Mesendoderm (in vitro differentiated cells): ENCODE measurements around the gene C10orf120.

Experiments
- DNase-seq: peaks from one replicate; pipeline ENCODE4 v3.0.0; 2013
- H2AK5ac ChIP-seq: 2 replicates; pipeline ENCODE4 v1.6.1; 2013; ENCODE audit warnings: low read length, inconsistent platforms
- H2BK120ac ChIP-seq: 2 replicates; pipeline ENCODE4 v1.6.1; 2013; ENCODE audit warnings: low read depth, mild to moderate bottlenecking, low read length, moderate library complexity, mixed read lengths
- H2BK15ac ChIP-seq: replicated peaks from 2 replicates; pipeline ENCODE4 v1.6.1; 2013; ENCODE audit warnings: low read depth, mild to moderate bottlenecking, moderate library complexity
- H2BK5ac ChIP-seq: 2 replicates; pipeline ENCODE4 v1.6.1; 2013; ENCODE audit warnings: low read length, inconsistent platforms
- H3K18ac ChIP-seq: 2 replicates; pipeline ENCODE4 v1.6.1; 2013; ENCODE audit warnings: mild to moderate bottlenecking, low read length, mixed read lengths
- H3K23ac ChIP-seq: one replicate; pipeline ENCODE4 v1.6.1; 2013; ENCODE audit warnings: low read length
- H3K27ac ChIP-seq: 2 replicates; pipeline ENCODE4 v1.5.1; 2013; ENCODE audit warnings: low read depth, mild to moderate bottlenecking, inconsistent platforms, low read length, moderate library complexity
- H3K27me3 ChIP-seq: 2 replicates; pipeline ENCODE4 v1.6.1; 2013; ENCODE audit warnings: low read length, control low read depth, mild to moderate bottlenecking, inconsistent platforms; ENCODE audit not compliant: insufficient read depth, poor library complexity
- H3K36me3 ChIP-seq: 2 replicates; pipeline ENCODE4 v1.6.1; 2013; ENCODE audit warnings: low read length, inconsistent platforms; ENCODE audit not compliant: control insufficient read depth, insufficient read depth
- H3K4ac ChIP-seq: one replicate; pipeline ENCODE4 v1.6.1; 2013; ENCODE audit warnings: low read depth, mild to moderate bottlenecking, low read length, moderate library complexity
- H3K4me1 ChIP-seq: 2 replicates; pipeline ENCODE4 v1.6.1; 2013; ENCODE audit warnings: low read depth, low read length, inconsistent platforms; ENCODE audit not compliant: control insufficient read depth
- H3K4me2 ChIP-seq: 2 replicates; pipeline ENCODE4 v1.6.1; 2013; ENCODE audit warnings: low read length
- H3K4me3 ChIP-seq: 2 replicates; pipeline ENCODE4 v1.5.1; 2013; ENCODE audit warnings: mild to moderate bottlenecking, low read length
- H3K56ac ChIP-seq: one replicate; pipeline ENCODE4 v1.6.1; 2013; ENCODE audit warnings: low read length
- H3K79me1 ChIP-seq: 2 replicates; pipeline ENCODE4 v1.6.1; 2013; ENCODE audit warnings: low read length, inconsistent platforms
- H3K79me2 ChIP-seq: 2 replicates; pipeline ENCODE4 v1.6.1; 2013; ENCODE audit warnings: mild to moderate bottlenecking, low read length; ENCODE audit not compliant: control insufficient read depth, insufficient read depth
- H3K9ac ChIP-seq: 2 replicates; pipeline ENCODE4 v1.6.1; 2013; ENCODE audit warnings: low read length, inconsistent platforms
- H4K5ac ChIP-seq: one replicate; pipeline ENCODE4 v1.6.1; 2013; ENCODE audit warnings: low read length
- H4K8ac ChIP-seq: one replicate; pipeline ENCODE4 v1.6.1; 2013; ENCODE audit warnings: low read depth, mild to moderate bottlenecking, control low read depth, low read length, moderate library complexity
- WGBS: extraction: QIAGEN DNeasy Blood & Tissue Kit; methylation state at CpG from one replicate; pipeline ENCODE4 v1.1.7; 2013; ENCODE audit warnings: low lambda C conversion rate, missing lambda C conversion rate; ENCODE audit not compliant: insufficient coverage; ENCODE audit errors: extremely low coverage; 5-methylcytosine and 5-hydroxymethylcytosine counted together

C10orf120 gene

GRCh38 chr10:122702275-122702674 is 2.6 kb upstream of the C10orf120 start:
- H4K5ac ChIP-seq: no peak overlapping the region
- no peak for DNase-seq
- no peak overlapping the region for H2BK120ac ChIP-seq
- no peaks in the 10 kb centered on the region for H3K36me3 ChIP-seq
- no peak overlapping the region for H4K8ac ChIP-seq
- no CpG with 5 or more reads among the region's 2 CpGs for WGBS
- H3K9ac ChIP-seq: no peak overlapping the region
- no peak overlapping the region for H3K4me3 ChIP-seq
- H2BK15ac ChIP-seq: no peak overlapping the region
- no peaks in the 10 kb centered on the region for H3K79me2 ChIP-seq
- H3K4me1 ChIP-seq: no peaks in the 10 kb centered on the region
- H3K23ac ChIP-seq: no peak overlapping the region
- no peak overlapping the region for H3K27ac ChIP-seq
- H3K27me3 ChIP-seq: no peaks in the 10 kb centered on the region
- no peak overlapping the region for H2AK5ac ChIP-seq
- H2BK5ac ChIP-seq: no peak overlapping the region
- no peaks in the 10 kb centered on the region for H3K79me1 ChIP-seq
- H3K4me2 ChIP-seq: no peak overlapping the region
- no peak overlapping the region for H3K4ac ChIP-seq
- H3K18ac ChIP-seq: no peak overlapping the region
- H3K56ac ChIP-seq: no peak overlapping the region

GRCh38 chr10:122701652-122702051 is 2.0 kb upstream of the C10orf120 start:
- no peak overlapping the region for H3K23ac ChIP-seq
- no peak overlapping the region for H3K9ac ChIP-seq
- H4K5ac ChIP-seq: no peak overlapping the region
- H4K8ac ChIP-seq: no peak overlapping the region
- no peaks in the 10 kb centered on the region for H3K79me2 ChIP-seq
- H3K27me3 ChIP-seq: no peaks in the 10 kb centered on the region
- no peak overlapping the region for H3K4ac ChIP-seq
- H2BK5ac ChIP-seq: no peak overlapping the region
- no CpG with 5 or more reads among the region's 2 CpGs for WGBS
- DNase-seq: no peak
- no peaks in the 10 kb centered on the region for H3K4me1 ChIP-seq
- H3K27ac ChIP-seq: no peak overlapping the region
- no peak overlapping the region for H2BK15ac ChIP-seq
- H2AK5ac ChIP-seq: no peak overlapping the region
- H2BK120ac ChIP-seq: no peak overlapping the region
- H3K18ac ChIP-seq: no peak overlapping the region
- H3K4me2 ChIP-seq: no peak overlapping the region
- no peak overlapping the region for H3K4me3 ChIP-seq
- H3K56ac ChIP-seq: no peak overlapping the region
- no peaks in the 10 kb centered on the region for H3K36me3 ChIP-seq
- no peaks in the 10 kb centered on the region for H3K79me1 ChIP-seq

GRCh38 chr10:122696687-122697086 is 3.0 kb downstream of the C10orf120 start:
- H3K23ac ChIP-seq: no peak overlapping the region
- H3K4me2 ChIP-seq: no peak overlapping the region
- H2BK120ac ChIP-seq: no peak overlapping the region
- H2BK15ac ChIP-seq: no peak overlapping the region
- H3K18ac ChIP-seq: no peak overlapping the region
- no peaks in the 10 kb centered on the region for H3K36me3 ChIP-seq
- H4K5ac ChIP-seq: no peak overlapping the region
- no peaks in the 10 kb centered on the region for H3K79me2 ChIP-seq
- H3K79me1 ChIP-seq: no peaks in the 10 kb centered on the region
- no peaks in the 10 kb centered on the region for H3K27me3 ChIP-seq
- no peak overlapping the region for H2AK5ac ChIP-seq
- no peak overlapping the region for H3K4me3 ChIP-seq
- no peak overlapping the region for H3K27ac ChIP-seq
- H3K4me1 ChIP-seq: no peaks in the 10 kb centered on the region
- H3K9ac ChIP-seq: no peak overlapping the region
- H2BK5ac ChIP-seq: no peak overlapping the region
- no peak overlapping the region for H3K4ac ChIP-seq
- WGBS: no CpG with 5 or more reads among the region's 1 CpG
- DNase-seq: no peak
- H3K56ac ChIP-seq: no peak overlapping the region
- no peak overlapping the region for H4K8ac ChIP-seq

- Histone ChIP-seq H2BK15ac (no peak overlapping the region), H3K4me2 (no peak overlapping the region), H3K27me3 (no peaks in the 10 kb centered on the region), H3K18ac (no peak overlapping the region), H4K8ac (no peak overlapping the region), H4K5ac (no peak overlapping the region), H3K4me1 (no peaks in the 10 kb centered on the region), H3K4ac (no peak overlapping the region), H3K9ac (no peak overlapping the region), H3K36me3 (no peaks in the 10 kb centered on the region), H3K79me1 (no peaks in the 10 kb centered on the region), H2BK120ac (no peak overlapping the region), H2BK5ac (no peak overlapping the region), H3K23ac (no peak overlapping the region), H3K4me3 (no peak overlapping the region), H2AK5ac (no peak overlapping the region), H3K56ac (no peak overlapping the region), H3K27ac (no peak overlapping the region), H3K79me2 (no peaks in the 10 kb centered on the region)
- no CpG with 5 or more reads among the region's 5 CpGs for WGBS
- no peak for DNase-seq
Measured at GRCh38 chr10:122692744-122693143, 6.9 kb downstream of the C10orf120 start.

GRCh38 chr10:122689146-122689820 is 10.4 kb downstream of the C10orf120 start:
- Histone ChIP-seq H3K56ac (no peak overlapping the region), H3K18ac (no peak overlapping the region), H3K4me3 (no peak overlapping the region), H3K4me1 (no peaks in the 10 kb centered on the region), H3K27ac (no peak overlapping the region), H2AK5ac (no peak overlapping the region), H3K9ac (no peak overlapping the region), H3K79me1 (no peaks in the 10 kb centered on the region), H4K8ac (no peak overlapping the region), H3K36me3 (no peaks in the 10 kb centered on the region), H2BK15ac (no peak overlapping the region), H3K4me2 (no peak overlapping the region), H2BK120ac (no peak overlapping the region), H3K23ac (no peak overlapping the region), H3K79me2 (no peaks in the 10 kb centered on the region), H4K5ac (no peak overlapping the region), H3K4ac (no peak overlapping the region), H2BK5ac (no peak overlapping the region), H3K27me3 (no peaks in the 10 kb centered on the region)
- DNase-seq: no peak
- WGBS: no CpG with 5 or more reads among the region's 6 CpGs
